Ishikawa (cell line): ENCODE measurements around the gene RGS16.

Source experiments
- CEBPB ChIP-seq: IDR thresholded peaks from 2 replicates; pipeline ENCODE4 v1.6.1; 2012
- CREB1 ChIP-seq: IDR thresholded peaks from 2 replicates; pipeline ENCODE4 v1.6.1; 2012; ENCODE audit warnings: low read depth
- EGR1 ChIP-seq: IDR thresholded peaks from 2 replicates; pipeline ENCODE4 v1.6.1; 2012
- EP300 ChIP-seq: IDR thresholded peaks from 2 replicates; pipeline ENCODE4 v1.6.1; 2012; ENCODE audit warnings: borderline replicate concordance
- FOXM1 ChIP-seq: IDR thresholded peaks from 2 replicates; pipeline ENCODE4 v1.6.1; 2012; ENCODE audit warnings: low read depth, borderline replicate concordance
- NFIC ChIP-seq: IDR thresholded peaks from 2 replicates; pipeline ENCODE4 v1.6.1; 2012
- RAD21 ChIP-seq: IDR thresholded peaks from 2 replicates; pipeline ENCODE4 v1.6.1; 2012; ENCODE audit warnings: low read depth
- TAF1 ChIP-seq: IDR thresholded peaks from 2 replicates; pipeline ENCODE4 v1.6.1; 2012; ENCODE audit warnings: low read depth, mild to moderate bottlenecking
- TCF12 ChIP-seq: IDR thresholded peaks from 2 replicates; pipeline ENCODE4 v1.6.1; 2012; ENCODE audit warnings: low read depth
- TEAD4 ChIP-seq: IDR thresholded peaks from 2 replicates; pipeline ENCODE4 v1.6.1; 2012
- YY1 ChIP-seq: IDR thresholded peaks from 2 replicates; pipeline ENCODE4 v1.6.1; 2012; ENCODE audit warnings: low read depth
- ZBTB7A ChIP-seq: IDR thresholded peaks from 2 replicates; pipeline ENCODE4 v1.6.1; 2012; ENCODE audit warnings: low read depth
- TF ChIP-seq, protein P1 (sequence below): IDR thresholded peaks from 2 replicates; pipeline ENCODE4 v1.6.1; 2012; ENCODE audit warnings: low read depth, mild to moderate bottlenecking
- TF ChIP-seq, protein P2 (sequence below): IDR thresholded peaks from 2 replicates; pipeline ENCODE4 v1.6.1; 2012
- TF ChIP-seq, protein P3 (sequence below): IDR thresholded peaks from 2 replicates; pipeline ENCODE4 v1.6.1; 2012

The RGS16 gene

DNA sequence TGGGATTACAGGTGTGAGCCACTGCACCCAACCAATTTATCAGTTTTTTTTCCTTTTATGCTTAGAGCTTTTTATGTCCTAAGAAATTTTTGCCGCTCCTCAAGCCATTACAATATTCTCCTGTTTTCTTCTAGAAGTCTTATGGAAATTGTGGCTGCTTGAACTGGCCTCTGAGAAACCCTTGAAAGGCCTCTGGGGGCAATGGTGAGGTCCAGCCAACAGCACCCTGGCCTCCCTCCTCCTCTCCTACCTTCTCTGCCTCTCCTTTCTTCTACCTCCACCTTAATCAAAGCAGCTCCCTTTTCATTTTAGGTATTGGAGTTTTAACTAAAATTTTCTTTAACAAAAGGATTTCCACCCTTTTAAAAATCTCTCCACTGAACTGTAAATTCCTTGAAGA, 24.5 kb upstream of the RGS16 start:
- no peak for TF ChIP-seq TEAD4
- no peak for TF ChIP-seq TAF1
- no peak for TF ChIP-seq EP300
- no peak for TF ChIP-seq NFIC
- TF ChIP-seq RAD21 = no peak
- no peak for TF ChIP-seq TCF12
- TF ChIP-seq YY1 = no peak
- no peak for TF ChIP-seq FOXM1
- no peak for TF ChIP-seq ZBTB7A
- TF ChIP-seq EGR1 = no peak
- no peak for TF ChIP-seq CREB1
- TF ChIP-seq, protein P1, sequence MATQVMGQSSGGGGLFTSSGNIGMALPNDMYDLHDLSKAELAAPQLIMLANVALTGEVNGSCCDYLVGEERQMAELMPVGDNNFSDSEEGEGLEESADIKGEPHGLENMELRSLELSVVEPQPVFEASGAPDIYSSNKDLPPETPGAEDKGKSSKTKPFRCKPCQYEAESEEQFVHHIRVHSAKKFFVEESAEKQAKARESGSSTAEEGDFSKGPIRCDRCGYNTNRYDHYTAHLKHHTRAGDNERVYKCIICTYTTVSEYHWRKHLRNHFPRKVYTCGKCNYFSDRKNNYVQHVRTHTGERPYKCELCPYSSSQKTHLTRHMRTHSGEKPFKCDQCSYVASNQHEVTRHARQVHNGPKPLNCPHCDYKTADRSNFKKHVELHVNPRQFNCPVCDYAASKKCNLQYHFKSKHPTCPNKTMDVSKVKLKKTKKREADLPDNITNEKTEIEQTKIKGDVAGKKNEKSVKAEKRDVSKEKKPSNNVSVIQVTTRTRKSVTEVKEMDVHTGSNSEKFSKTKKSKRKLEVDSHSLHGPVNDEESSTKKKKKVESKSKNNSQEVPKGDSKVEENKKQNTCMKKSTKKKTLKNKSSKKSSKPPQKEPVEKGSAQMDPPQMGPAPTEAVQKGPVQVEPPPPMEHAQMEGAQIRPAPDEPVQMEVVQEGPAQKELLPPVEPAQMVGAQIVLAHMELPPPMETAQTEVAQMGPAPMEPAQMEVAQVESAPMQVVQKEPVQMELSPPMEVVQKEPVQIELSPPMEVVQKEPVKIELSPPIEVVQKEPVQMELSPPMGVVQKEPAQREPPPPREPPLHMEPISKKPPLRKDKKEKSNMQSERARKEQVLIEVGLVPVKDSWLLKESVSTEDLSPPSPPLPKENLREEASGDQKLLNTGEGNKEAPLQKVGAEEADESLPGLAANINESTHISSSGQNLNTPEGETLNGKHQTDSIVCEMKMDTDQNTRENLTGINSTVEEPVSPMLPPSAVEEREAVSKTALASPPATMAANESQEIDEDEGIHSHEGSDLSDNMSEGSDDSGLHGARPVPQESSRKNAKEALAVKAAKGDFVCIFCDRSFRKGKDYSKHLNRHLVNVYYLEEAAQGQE = no peak
- TF ChIP-seq, protein P2, sequence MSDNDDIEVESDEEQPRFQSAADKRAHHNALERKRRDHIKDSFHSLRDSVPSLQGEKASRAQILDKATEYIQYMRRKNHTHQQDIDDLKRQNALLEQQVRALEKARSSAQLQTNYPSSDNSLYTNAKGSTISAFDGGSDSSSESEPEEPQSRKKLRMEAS = no peak

DNA sequence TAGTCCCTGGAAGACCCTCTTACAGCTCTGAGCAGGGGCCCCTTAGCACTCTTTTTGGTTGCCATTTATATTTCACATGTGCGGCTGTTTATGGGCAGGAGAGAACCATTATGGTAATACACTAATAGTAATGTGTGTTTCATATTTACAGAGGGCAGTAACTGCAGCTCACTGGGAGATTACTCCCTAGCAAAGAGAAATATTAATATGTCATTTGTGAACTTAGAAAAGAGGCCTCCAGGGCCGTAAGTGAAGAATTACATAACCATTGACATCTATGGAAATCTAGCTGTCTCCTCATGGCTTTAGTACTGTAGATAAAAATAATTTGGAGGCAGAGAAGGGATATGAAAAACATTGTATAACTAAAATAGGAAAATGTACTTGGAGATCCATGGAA, 23.4 kb upstream of the RGS16 start:
- TF ChIP-seq NFIC = no peak
- no peak for TF ChIP-seq TAF1
- TF ChIP-seq, protein P3, sequence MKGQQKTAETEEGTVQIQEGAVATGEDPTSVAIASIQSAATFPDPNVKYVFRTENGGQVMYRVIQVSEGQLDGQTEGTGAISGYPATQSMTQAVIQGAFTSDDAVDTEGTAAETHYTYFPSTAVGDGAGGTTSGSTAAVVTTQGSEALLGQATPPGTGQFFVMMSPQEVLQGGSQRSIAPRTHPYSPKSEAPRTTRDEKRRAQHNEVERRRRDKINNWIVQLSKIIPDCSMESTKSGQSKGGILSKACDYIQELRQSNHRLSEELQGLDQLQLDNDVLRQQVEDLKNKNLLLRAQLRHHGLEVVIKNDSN = no peak
- TF ChIP-seq CREB1 = no peak
- no peak for TF ChIP-seq EP300
- no peak for TF ChIP-seq ZBTB7A
- TF ChIP-seq YY1 = no peak
- TF ChIP-seq RAD21 = no peak
- no peak for TF ChIP-seq TCF12
- TF ChIP-seq CEBPB = no peak
- TF ChIP-seq, protein P1 = no peak
- TF ChIP-seq, protein P2 = no peak
- TF ChIP-seq TEAD4 = no peak
- no peak for TF ChIP-seq FOXM1

DNA sequence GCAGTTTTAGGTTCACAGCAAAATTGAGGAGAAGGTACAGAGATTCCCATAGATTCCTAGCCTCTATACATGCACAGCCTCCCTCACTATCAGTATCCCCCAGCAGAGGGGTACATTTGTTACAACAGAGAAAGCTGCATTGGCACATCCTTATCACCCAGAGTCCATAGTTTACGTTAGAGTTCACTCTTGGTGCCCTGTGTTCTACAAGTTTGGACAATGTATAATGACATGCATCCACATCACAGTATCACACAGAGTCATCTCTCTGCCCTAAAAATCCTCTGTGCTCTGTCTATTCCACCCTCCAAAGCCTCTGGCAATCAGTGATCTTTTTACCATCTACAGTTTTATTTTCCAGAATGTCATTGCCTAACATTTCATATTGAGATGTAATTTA, 22.3 kb upstream of the RGS16 start:
- TF ChIP-seq TAF1 (no peak), EP300 (no peak), RAD21 (no peak), TEAD4 (no peak), EGR1 (no peak)
- TF ChIP-seq, protein P2 = no peak

DNA sequence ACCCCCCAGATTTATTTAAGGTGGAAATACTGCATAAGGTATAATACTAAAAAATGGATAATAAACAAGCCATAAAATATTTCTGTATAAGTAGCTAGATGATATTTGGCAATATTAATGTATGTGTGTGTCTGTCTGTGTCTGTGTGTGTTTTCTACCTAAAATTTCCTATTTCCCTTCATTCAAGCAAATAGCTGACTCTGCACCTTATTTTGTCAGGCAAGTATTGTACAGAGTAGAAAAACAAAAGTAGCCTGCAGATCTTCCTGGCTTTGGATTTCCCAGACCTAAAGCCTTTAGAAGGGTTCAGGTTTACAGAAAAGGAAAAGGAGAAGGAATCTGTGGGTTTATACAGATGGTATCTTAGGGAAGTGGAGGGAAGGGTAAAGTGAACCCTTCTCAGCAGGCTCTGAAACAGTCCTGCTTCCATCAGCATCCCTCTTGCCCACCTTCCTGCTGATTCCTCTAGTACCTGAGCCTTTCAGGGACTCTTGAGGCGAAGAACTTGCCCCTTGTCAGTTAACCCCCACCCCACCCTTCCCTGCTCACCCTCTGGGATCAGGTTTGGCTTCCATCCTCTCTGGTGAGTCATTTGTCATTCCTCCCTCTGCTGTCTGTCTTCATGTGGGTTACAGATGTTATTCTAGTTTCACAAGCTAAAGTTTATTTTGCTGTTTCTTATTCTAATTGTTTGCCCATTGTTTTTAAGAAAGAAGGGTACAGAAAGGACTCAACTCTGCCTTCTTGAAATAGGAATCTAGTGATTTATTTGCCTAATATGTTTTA, 21.7 kb upstream of the RGS16 start:
- TF ChIP-seq ZBTB7A = no peak
- TF ChIP-seq, protein P2 = no peak
- no peak for TF ChIP-seq TEAD4
- no peak for TF ChIP-seq FOXM1

DNA sequence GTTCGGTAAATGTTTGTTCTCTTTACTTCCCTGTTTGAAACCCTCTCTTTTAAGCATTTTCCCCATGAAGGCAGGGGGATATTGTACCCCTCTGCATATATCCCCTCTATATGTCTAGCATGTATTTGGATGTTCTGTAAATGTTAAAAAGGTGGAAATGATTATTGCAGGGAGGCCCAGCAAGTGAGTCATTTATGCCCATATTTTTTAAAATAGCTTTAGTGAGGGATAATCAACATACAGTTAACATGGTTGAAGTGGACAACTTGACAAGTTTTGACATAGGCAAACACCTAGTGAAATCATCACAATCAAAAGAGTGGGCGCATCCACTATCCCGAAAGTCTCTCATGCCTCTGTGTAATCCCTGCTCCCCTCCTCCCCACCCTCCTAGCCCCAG, 20.8 kb upstream of the RGS16 start:
- TF ChIP-seq YY1 = no peak
- TF ChIP-seq CREB1 = no peak
- no peak for TF ChIP-seq EP300
- no peak for TF ChIP-seq NFIC
- TF ChIP-seq TAF1 = no peak
- TF ChIP-seq CEBPB = no peak
- TF ChIP-seq EGR1 = no peak

DNA sequence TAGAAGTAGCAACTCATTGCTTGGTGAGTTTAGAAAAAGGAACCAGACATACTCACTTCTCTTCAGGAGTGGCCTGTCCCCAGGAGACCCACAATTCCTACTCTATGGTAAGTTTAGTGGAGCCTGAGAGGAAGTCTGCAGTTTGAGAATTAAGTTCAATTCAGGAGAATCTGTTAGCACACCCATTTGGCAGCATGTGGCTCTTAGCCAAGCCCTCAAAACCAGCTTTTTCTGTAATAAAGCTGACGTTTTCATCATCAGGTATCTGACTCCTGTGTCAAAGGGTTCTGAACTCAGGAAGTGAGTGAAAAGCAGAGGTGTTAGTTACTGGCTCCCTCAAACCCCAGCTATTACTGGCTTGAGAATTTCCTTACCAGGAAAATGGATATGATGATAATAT, 20.4 kb upstream of the RGS16 start:
- TF ChIP-seq YY1 (no peak), FOXM1 (no peak), TCF12 (no peak), CEBPB (no peak), TAF1 (no peak), CREB1 (no peak), ZBTB7A (no peak), RAD21 (no peak), EP300 (no peak), EGR1 (no peak), TEAD4 (no peak), NFIC (no peak)
- TF ChIP-seq, protein P2 = no peak
- TF ChIP-seq, protein P1 = no peak
- TF ChIP-seq, protein P3 = no peak
